ENCODE data around the gene DNAH10.

Gene DNAH10

GRCh38 chr12:123950476-123951349 lies 188.6 kb downstream of the DNAH10 start:
- no peak for DNase-seq

GRCh38 chr12:123951467-123951866 lies 189.4 kb downstream of the DNAH10 start:
- no peak for DNase-seq

- no peak for DNase-seq
Observed at GRCh38 chr12:123952037-123952436, 189.9 kb downstream of the DNAH10 start.

- no peak for DNase-seq
Observed at GRCh38 chr12:123954647-123955350, 192.7 kb downstream of the DNAH10 start.

- no peak for DNase-seq
Observed at GRCh38 chr12:123956249-123956648, 194.1 kb downstream of the DNAH10 start.

GRCh38 chr12:123957196-123957595 lies 195.1 kb downstream of the DNAH10 start:
- DNase-seq = no peak

GRCh38 chr12:123958462-123958861 lies 196.4 kb downstream of the DNAH10 start:
- DNase-seq = peak; percentile 67

GRCh38 chr12:123958876-123959275 lies 196.8 kb downstream of the DNAH10 start:
- peak; percentile 76 for DNase-seq

- peak; percentile 37 for DNase-seq
Observed at GRCh38 chr12:123960029-123960735, 198.1 kb downstream of the DNAH10 start.

GRCh38 chr12:123960856-123961255 lies 198.8 kb downstream of the DNAH10 start:
- DNase-seq = peak; percentile 37

GRCh38 chr12:123961585-123962345 lies 199.7 kb downstream of the DNAH10 start:
- no peak for DNase-seq

GRCh38 chr12:123962513-123962912 lies 200.4 kb downstream of the DNAH10 start:
- no peak for DNase-seq

- DNase-seq = no peak
Observed at GRCh38 chr12:123963821-123964220, 201.7 kb downstream of the DNAH10 start.

- DNase-seq = peak; percentile 37
Observed at GRCh38 chr12:123965382-123965781, 203.3 kb downstream of the DNAH10 start.

- peak; percentile 49 for DNase-seq
Observed at GRCh38 chr12:123966596-123966995, 204.5 kb downstream of the DNAH10 start.

GRCh38 chr12:123967121-123967586 lies 205.1 kb downstream of the DNAH10 start:
- no peak for DNase-seq

GRCh38 chr12:123971449-123971769 lies 209.3 kb downstream of the DNAH10 start:
- no peak for DNase-seq

GRCh38 chr12:123971770-123972456 lies 209.8 kb downstream of the DNAH10 start:
- DNase-seq = peak; percentile 79

GRCh38 chr12:123972457-123973401 lies 210.6 kb downstream of the DNAH10 start, which contains the start of the genes CCDC92 and ZNF664:
CCDC92 (minus strand) TSS chr12:123972831; CDS start chr12:123944305, 28,526 bp downstream.
ZNF664 (plus strand) TSS chr12:123973215; CDS start chr12:124012145, 38,930 bp downstream.
- DNase-seq = peak; percentile 99

GRCh38 chr12:123973552-123974341 lies 211.6 kb downstream of the DNAH10 start:
- DNase-seq = peak; percentile 85
